NT2/D1 (cell line): ENCODE data around the gene CFAP74.

Experiments
- SUZ12 ChIP-seq: IDR thresholded peaks from 2 replicates; pipeline ENCODE4 v1.6.1; 2011; ENCODE audit not compliant: insufficient read length, insufficient read depth; ENCODE audit errors: extremely low read depth
- YY1 ChIP-seq: IDR thresholded peaks from 2 replicates; pipeline ENCODE4 v1.6.1; 2011; ENCODE audit not compliant: insufficient read length, insufficient read depth

- no peak for TF ChIP-seq SUZ12
- TF ChIP-seq YY1, result no peak
Observed at GRCh38 chr1:2046174-2046917, 42.8 kb upstream of the CFAP74 start.
